ENCODE data around the gene TMEM135. TPM values are rescaled to one million over a fixed set of nuclear protein-coding genes. Genes with fewer than 3 reads are reported as not detected.

TMEM135 gene
- total RNA-seq, 1 donor from 2014 or later = 20.6 TPM

DNA sequence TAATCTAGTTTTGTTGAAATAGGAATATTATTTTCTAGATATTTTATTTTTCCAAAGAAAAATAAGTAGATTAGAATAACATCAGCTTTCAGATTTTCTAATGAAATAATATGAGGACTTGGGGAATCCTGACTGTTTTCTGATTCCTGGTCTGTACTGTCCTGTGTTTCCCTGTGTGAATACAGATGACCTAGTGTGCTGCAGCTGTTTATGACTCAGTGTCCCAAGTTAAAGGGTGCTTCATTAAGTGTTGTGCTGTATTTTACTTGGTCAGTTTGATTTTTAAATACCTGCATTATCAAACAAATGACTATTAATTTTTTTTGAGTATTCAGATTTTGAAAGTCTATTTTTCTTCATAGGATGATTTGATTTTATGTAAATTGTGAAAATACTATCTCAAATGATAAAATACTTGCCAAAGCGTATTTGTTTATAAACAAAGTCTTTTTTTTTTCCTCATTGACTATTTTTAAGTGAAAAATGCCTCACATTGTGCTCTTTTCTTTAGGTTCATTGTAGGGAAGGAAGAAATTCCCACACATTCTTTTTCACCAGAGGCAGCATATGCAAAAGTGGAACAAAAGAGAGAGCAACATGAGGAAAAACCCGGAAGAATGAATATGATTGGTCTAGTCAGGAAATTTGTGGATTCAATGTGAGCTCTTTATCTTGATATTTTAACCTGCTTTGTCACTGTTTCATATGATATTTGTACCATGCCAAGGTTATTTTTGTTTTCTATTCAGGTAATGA is 264.2 kb downstream of the TMEM135 start:
- TF ChIP-seq, protein P1, sequence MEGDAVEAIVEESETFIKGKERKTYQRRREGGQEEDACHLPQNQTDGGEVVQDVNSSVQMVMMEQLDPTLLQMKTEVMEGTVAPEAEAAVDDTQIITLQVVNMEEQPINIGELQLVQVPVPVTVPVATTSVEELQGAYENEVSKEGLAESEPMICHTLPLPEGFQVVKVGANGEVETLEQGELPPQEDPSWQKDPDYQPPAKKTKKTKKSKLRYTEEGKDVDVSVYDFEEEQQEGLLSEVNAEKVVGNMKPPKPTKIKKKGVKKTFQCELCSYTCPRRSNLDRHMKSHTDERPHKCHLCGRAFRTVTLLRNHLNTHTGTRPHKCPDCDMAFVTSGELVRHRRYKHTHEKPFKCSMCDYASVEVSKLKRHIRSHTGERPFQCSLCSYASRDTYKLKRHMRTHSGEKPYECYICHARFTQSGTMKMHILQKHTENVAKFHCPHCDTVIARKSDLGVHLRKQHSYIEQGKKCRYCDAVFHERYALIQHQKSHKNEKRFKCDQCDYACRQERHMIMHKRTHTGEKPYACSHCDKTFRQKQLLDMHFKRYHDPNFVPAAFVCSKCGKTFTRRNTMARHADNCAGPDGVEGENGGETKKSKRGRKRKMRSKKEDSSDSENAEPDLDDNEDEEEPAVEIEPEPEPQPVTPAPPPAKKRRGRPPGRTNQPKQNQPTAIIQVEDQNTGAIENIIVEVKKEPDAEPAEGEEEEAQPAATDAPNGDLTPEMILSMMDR (IDR thresholded peaks at IDR 0.05; ENCODE audit: insufficient read depth, low read depth, low read length) = no peak
- TF ChIP-seq EZH2 (IDR thresholded peaks at IDR 0.05; ENCODE audit: insufficient read depth, low read length) = no peak
- Histone ChIP-seq H3K79me2 (ENCODE audit: insufficient read depth, low read length) (no peaks in the 10 kb centered on the region), H3K36me3 (ENCODE audit: insufficient read depth, low read length) (no peaks in the 10 kb centered on the region), H4K20me1 (ENCODE audit: insufficient read depth, low read length) (no peaks in the 10 kb centered on the region), H3K27me3 (ENCODE audit: insufficient read depth, low read length) (no peaks in the 10 kb centered on the region), H3K4me2 (ENCODE audit: low read length) (no peak overlapping the region), H2AFZ (ENCODE audit: low read depth, low read length) (no peak overlapping the region), H3K4me1 (ENCODE audit: insufficient read depth, low read length) (no peaks in the 10 kb centered on the region), H3K4me3 (ENCODE audit: insufficient read depth, low read depth, low read length) (no peak overlapping the region), H3K9ac (ENCODE audit: low read length) (no peak overlapping the region), H3K27ac (ENCODE audit: low read depth, low read length) (no peak overlapping the region), H3K9me3 (ENCODE audit: insufficient read depth, low read depth, low read length) (no peaks in the 10 kb centered on the region)
- Mint-ChIP-seq H3K9me3 (ENCODE audit: unreplicated experiment) (no peaks in the 10 kb centered on the region), H3K27me3 (ENCODE audit: low read depth, unreplicated experiment) (no peaks in the 10 kb centered on the region), H3K4me3 (ENCODE audit: unreplicated experiment) (no peak overlapping the region), H3K4me1 (ENCODE audit: low read depth, unreplicated experiment) (peaks cover 9% of the 10 kb centered on the region), H3K36me3 (ENCODE audit: low read depth, unreplicated experiment) (no peaks in the 10 kb centered on the region), H3K27ac (ENCODE audit: unreplicated experiment) (no peak overlapping the region)
- DNase-seq (ENCODE audit: low read depth) (no peak), FAIRE-seq (no peak)

DNA sequence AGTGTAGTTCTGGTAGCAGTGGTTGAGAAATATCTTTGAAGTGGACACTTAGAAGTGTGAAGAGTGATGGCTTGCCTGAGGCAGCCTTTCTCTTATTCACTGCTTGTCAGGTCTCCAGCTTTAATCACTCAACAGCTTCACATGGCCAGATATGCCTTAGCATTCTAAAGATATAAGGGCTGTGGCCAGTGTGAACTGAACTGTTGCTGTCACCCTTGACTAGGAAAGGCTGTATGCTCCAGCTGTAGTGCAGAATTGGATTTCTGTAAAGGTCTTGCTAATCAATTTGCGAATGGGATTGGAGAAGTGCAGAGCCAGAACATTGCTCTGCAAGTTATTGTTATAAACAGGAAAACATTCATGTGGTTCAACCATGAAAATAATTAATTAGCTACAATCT is 266.7 kb downstream of the TMEM135 start:
- no peaks in the 10 kb centered on the region for H3K9me3 ChIP-seq (ENCODE audit: insufficient read depth, low read depth, low read length)
- no peaks in the 10 kb centered on the region for H3K4me1 ChIP-seq (ENCODE audit: insufficient read depth, low read length)
- H3K27ac Mint-ChIP-seq (ENCODE audit: unreplicated experiment) = no peak overlapping the region
- no peak overlapping the region for H3K4me3 Mint-ChIP-seq (ENCODE audit: unreplicated experiment)
- H3K27me3 Mint-ChIP-seq (ENCODE audit: low read depth, unreplicated experiment) = no peaks in the 10 kb centered on the region
- no peaks in the 10 kb centered on the region for H3K36me3 Mint-ChIP-seq (ENCODE audit: low read depth, unreplicated experiment)
- no peaks in the 10 kb centered on the region for H3K27me3 ChIP-seq (ENCODE audit: insufficient read depth, low read length)
- no peaks in the 10 kb centered on the region for H4K20me1 ChIP-seq (ENCODE audit: insufficient read depth, low read length)
- no peak overlapping the region for H3K4me2 ChIP-seq (ENCODE audit: low read length)
- H3K79me2 ChIP-seq (ENCODE audit: insufficient read depth, low read length) = no peaks in the 10 kb centered on the region
- peaks cover 9% of the 10 kb centered on the region for H3K4me1 Mint-ChIP-seq (ENCODE audit: low read depth, unreplicated experiment)
- FAIRE-seq (no peak), DNase-seq (ENCODE audit: low read depth) (no peak)
- no peak overlapping the region for H3K4me3 ChIP-seq (ENCODE audit: insufficient read depth, low read depth, low read length)
- H3K9ac ChIP-seq (ENCODE audit: low read length) = no peak overlapping the region
- no peak overlapping the region for H3K27ac ChIP-seq (ENCODE audit: low read depth, low read length)
- H3K36me3 ChIP-seq (ENCODE audit: insufficient read depth, low read length) = no peaks in the 10 kb centered on the region
- TF ChIP-seq, protein P1 (IDR thresholded peaks at IDR 0.05; ENCODE audit: insufficient read depth, low read depth, low read length) = no peak
- no peak for TF ChIP-seq EZH2 (IDR thresholded peaks at IDR 0.05; ENCODE audit: insufficient read depth, low read length)
- no peaks in the 10 kb centered on the region for H3K9me3 Mint-ChIP-seq (ENCODE audit: unreplicated experiment)
- no peak overlapping the region for H2AFZ ChIP-seq (ENCODE audit: low read depth, low read length)

DNA sequence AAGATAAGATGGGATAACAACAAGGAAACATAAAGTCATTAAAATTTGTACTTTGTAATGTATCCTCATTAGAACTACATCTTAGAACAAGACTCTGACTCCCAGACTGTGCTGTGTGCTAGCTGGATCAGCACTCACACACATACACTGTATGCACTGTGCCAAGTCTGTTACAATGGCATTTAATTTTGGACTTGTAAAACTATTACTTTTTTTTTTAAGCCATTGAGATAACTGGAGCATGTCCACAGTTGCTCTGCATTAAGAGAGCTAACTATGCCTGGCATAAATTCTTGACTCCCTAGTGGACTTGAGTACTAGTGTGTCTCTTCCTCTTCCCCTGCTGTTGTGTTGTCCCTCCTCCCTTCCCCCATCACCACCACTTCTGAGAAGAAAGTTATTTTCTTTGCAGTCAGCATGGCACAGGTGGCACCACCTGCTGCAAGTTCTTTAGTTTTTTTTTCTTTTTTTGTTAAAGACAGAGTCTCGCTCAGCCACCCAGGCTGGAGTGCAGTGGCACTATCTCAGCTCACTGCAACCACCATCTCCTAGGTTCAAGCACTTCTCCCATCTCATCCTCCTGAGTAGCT is 268.6 kb downstream of the TMEM135 start:
- no peak overlapping the region for H3K4me3 Mint-ChIP-seq (ENCODE audit: unreplicated experiment)
- FAIRE-seq (no peak), DNase-seq (ENCODE audit: low read depth) (no peak)
- H3K27me3 Mint-ChIP-seq (ENCODE audit: low read depth, unreplicated experiment) = no peaks in the 10 kb centered on the region
- no peaks in the 10 kb centered on the region for H3K79me2 ChIP-seq (ENCODE audit: insufficient read depth, low read length)
- no peak overlapping the region for H2AFZ ChIP-seq (ENCODE audit: low read depth, low read length)
- no peaks in the 10 kb centered on the region for H4K20me1 ChIP-seq (ENCODE audit: insufficient read depth, low read length)
- H3K9me3 Mint-ChIP-seq (ENCODE audit: unreplicated experiment) = no peaks in the 10 kb centered on the region
- TF ChIP-seq EZH2 (IDR thresholded peaks at IDR 0.05; ENCODE audit: insufficient read depth, low read length) = no peak
- TF ChIP-seq, protein P1 (IDR thresholded peaks at IDR 0.05; ENCODE audit: insufficient read depth, low read depth, low read length) = no peak
- H3K36me3 Mint-ChIP-seq (ENCODE audit: low read depth, unreplicated experiment) = no peaks in the 10 kb centered on the region
- H3K9me3 ChIP-seq (ENCODE audit: insufficient read depth, low read depth, low read length) = no peaks in the 10 kb centered on the region
- H3K27ac Mint-ChIP-seq (ENCODE audit: unreplicated experiment) = no peak overlapping the region
- H3K36me3 ChIP-seq (ENCODE audit: insufficient read depth, low read length) = no peaks in the 10 kb centered on the region
- no peak overlapping the region for H3K4me2 ChIP-seq (ENCODE audit: low read length)
- no peaks in the 10 kb centered on the region for H3K4me1 ChIP-seq (ENCODE audit: insufficient read depth, low read length)
- no peak overlapping the region for H3K27ac ChIP-seq (ENCODE audit: low read depth, low read length)
- no peak overlapping the region for H3K4me3 ChIP-seq (ENCODE audit: insufficient read depth, low read depth, low read length)
- no peaks in the 10 kb centered on the region for H3K27me3 ChIP-seq (ENCODE audit: insufficient read depth, low read length)
- peaks cover 9% of the 10 kb centered on the region for H3K4me1 Mint-ChIP-seq (ENCODE audit: low read depth, unreplicated experiment)
- no peak overlapping the region for H3K9ac ChIP-seq (ENCODE audit: low read length)
